Endothelial cell of umbilical vein (primary cell): Measurements from ENCODE around the gene NSUN4. TPM values are rescaled to one million over a fixed set of nuclear protein-coding genes. Genes with fewer than 3 reads are reported as not detected.

Experiments used
- BruUV-seq: library from RNA; stranded (reverse); fragments of 400-500 nt; replicated peaks from 2 replicates; lab custom pipeline; 2021; lab: Mats Ljungman, UMichigan
- CTCF ChIA-PET: fragments of 300-600, 350-600 bp; sonication (Branson Sonifier 250); formaldehyde crosslinking; loops from one replicate; lab custom pipeline; 2021; ENCODE audit warnings: antibody characterized with exemption, inconsistent platforms; lab: Charles Lee
- POLR2A ChIA-PET: fragments of 300-600, 350-600 bp; sonication (Branson Sonifier 250); formaldehyde crosslinking; loops from one replicate; lab custom pipeline; 2021; ENCODE audit warnings: antibody characterized with exemption, inconsistent platforms; lab: Charles Lee
- DNase-seq: peaks from one replicate; pipeline ENCODE4 v3.0.0-alpha.2; 2011; ENCODE audit warnings: low read depth, low spot score
- FAIRE-seq: peaks from 2 replicates; lab custom pipeline; 2011; peaks lifted over from hg19 to GRCh38; lab: Jason Lieb, UNC
- H2AFZ ChIP-seq: 2 replicates; pipeline ENCODE4 v1.6.0; 2012; ENCODE audit warnings: low read depth, low read length, control low read depth, inconsistent platforms
- H3K27ac ChIP-seq: 2 replicates; pipeline ENCODE4 v1.5.1; 2011; ENCODE audit warnings: low read depth, mild to moderate bottlenecking, control low read depth, low read length, moderate library complexity; ENCODE audit not compliant: insufficient read depth
- H3K27me3 ChIP-seq, 2 experiments: 2 replicates each; pipeline versions ENCODE4 v1.6.0 to v1.6.1; 2011; ENCODE audit warnings: low read length in 2 of 2, mixed read lengths in 1 of 2; ENCODE audit not compliant: control insufficient read depth in 2 of 2, insufficient read depth in 2 of 2
- H3K36me3 ChIP-seq, 2 experiments: 2 replicates in 1 of 2; 3 replicates in 1 of 2; pipeline ENCODE4 v1.5.1; 2011; ENCODE audit warnings: low read length in 2 of 2, mild to moderate bottlenecking in 1 of 2, moderate library complexity in 1 of 2; ENCODE audit not compliant: control insufficient read depth in 2 of 2, insufficient read depth in 2 of 2; ENCODE audit errors: extremely low read depth in 1 of 2
- H3K4me1 ChIP-seq: 3 replicates; pipeline ENCODE4 v1.5.1; 2011; ENCODE audit warnings: mild to moderate bottlenecking, low read length; ENCODE audit not compliant: control insufficient read depth, insufficient read depth; ENCODE audit errors: extremely low read depth
- H3K4me2 ChIP-seq: 2 replicates; pipeline ENCODE4 v1.6.1; 2011; ENCODE audit warnings: low read length, control low read depth, mixed read lengths; ENCODE audit not compliant: insufficient read depth
- H3K4me3 ChIP-seq, 3 experiments: fragments of 200-600 bp in 1 of 3; sonication (generic), shearing (Covaris generic) in 1 of 3; replicated peaks in 1 of 3; 2 replicates each; pipeline ENCODE4 v1.5.1; 2011 to 2016; ENCODE audit warnings: control low read depth in 3 of 3, low read length in 3 of 3, mild to moderate bottlenecking in 2 of 3, inconsistent platforms in 1 of 3, low read depth in 1 of 3, moderate library complexity in 1 of 3; ENCODE audit not compliant: insufficient read depth in 1 of 3
- H3K79me2 ChIP-seq: 2 replicates; pipeline ENCODE4 v1.6.0; 2012; ENCODE audit warnings: low read length, inconsistent platforms; ENCODE audit not compliant: control insufficient read depth, insufficient read depth
- H3K9ac ChIP-seq: replicated peaks from 2 replicates; pipeline ENCODE3; 2011; ENCODE audit warnings: low read length, control low read depth; ENCODE audit not compliant: insufficient read depth; ENCODE audit errors: extremely low read depth
- H3K9me1 ChIP-seq: replicated peaks from 3 replicates; pipeline ENCODE4 v1.6.0; 2011; ENCODE audit warnings: mild to moderate bottlenecking, low read length; ENCODE audit not compliant: control insufficient read depth, insufficient read depth; ENCODE audit errors: extremely low read depth
- H3K9me3 ChIP-seq: replicated peaks from 2 replicates; pipeline ENCODE4 v1.5.1; 2012; ENCODE audit warnings: low read length, inconsistent platforms; ENCODE audit not compliant: control insufficient read depth, insufficient read depth
- H4K20me1 ChIP-seq: replicated peaks from 2 replicates; pipeline ENCODE3; 2011; ENCODE audit warnings: mild to moderate bottlenecking, low read length; ENCODE audit not compliant: control insufficient read depth, insufficient read depth; ENCODE audit errors: extremely low read depth
- EZH2 ChIP-seq: IDR thresholded peaks from 2 replicates; pipeline ENCODE4 v1.6.1; 2012; ENCODE audit warnings: borderline replicate concordance, low read depth, mild to moderate bottlenecking, moderate library complexity, low read length, inconsistent platforms; ENCODE audit not compliant: severe bottlenecking
- FOS ChIP-seq: IDR thresholded peaks from 2 replicates; pipeline ENCODE4 v1.6.1; 2011; ENCODE audit warnings: mild to moderate bottlenecking, low read length, moderate library complexity, borderline replicate concordance; ENCODE audit not compliant: insufficient read depth
- GATA2 ChIP-seq: IDR thresholded peaks from 2 replicates; pipeline ENCODE4 v1.7.0; 2011; ENCODE audit warnings: low read depth, mild to moderate bottlenecking, moderate library complexity, mixed read lengths, low read length; ENCODE audit not compliant: insufficient read length, insufficient read depth
- JUN ChIP-seq: IDR thresholded peaks from 2 replicates; pipeline ENCODE4 v1.6.1; 2011; ENCODE audit warnings: borderline replicate concordance, low read depth; ENCODE audit not compliant: insufficient read length, insufficient read depth
- MAX ChIP-seq: IDR thresholded peaks from 2 replicates; pipeline ENCODE4 v1.6.1; 2011; ENCODE audit not compliant: insufficient read depth, insufficient read length
- MYC ChIP-seq: IDR thresholded peaks from one replicate; pipeline ENCODE4 v1.6.1; 2011; ENCODE audit warnings: mild to moderate bottlenecking, low read depth, low read length
- POLR2A ChIP-seq: IDR thresholded peaks from 2 replicates; pipeline ENCODE4 v1.6.1; 2012; ENCODE audit warnings: low read depth, mild to moderate bottlenecking, control low read depth, low read length
- POLR2AphosphoS5 ChIP-seq: IDR thresholded peaks from 2 replicates; pipeline ENCODE4 v1.6.1; 2012; ENCODE audit warnings: low read depth, mild to moderate bottlenecking, control low read depth, low read length, moderate library complexity; ENCODE audit not compliant: insufficient read depth
- dilution Hi-C: fragments of 300-500 bp; cut with MboI; formaldehyde crosslinking; loops from one replicate; pipeline ENCODE4 v1.15.0; 2019; ENCODE audit warnings: low sequenced_read_pairs; ENCODE audit not compliant: extremely low pct_ligation_motif_present
- intact Hi-C: fragments of 100-400 bp; cut with micrococcal nuclease; formaldehyde crosslinking; loops from one replicate; pipeline ENCODE4 v1.10.0; 2022
- polyA plus RNA-seq, 4 experiments: library from polyadenylated mRNA; depleted of rRNA in 3 of 4; stranded (reverse) in 3 of 4; unstranded in 1 of 4; fragments of >200 nt; gene quantifications; 2 replicates each; pipeline versions ENCODE4 v1.2.1 to v1.2.3, GENCODE V29; 2011 to 2012; ENCODE audit warnings: missing spikeins in 1 of 4
- total RNA-seq: library from RNA; stranded (reverse); gene quantifications from 2 replicates; pipeline ENCODE4 v1.2.3, GENCODE V29; 2021
- TF ChIP-seq, protein P1 (sequence below), 2 donors: IDR thresholded peaks; 1 replicate in 1 of 2; 2 replicates in 1 of 2; pipeline ENCODE4 v1.5.1; 2011; ENCODE audit warnings: low read length in 2 of 2, mild to moderate bottlenecking in 2 of 2, moderate library complexity in 2 of 2, control low read depth in 1 of 2, inconsistent platforms in 1 of 2, low read depth in 1 of 2; ENCODE audit not compliant: insufficient read depth in 1 of 2; ENCODE audit errors: extremely low read depth in 1 of 2

NSUN4 gene
- total and polyA plus RNA-seq, 2 donors (not counting 3 experiments of a cell fraction or from before 2014, with no cell fraction given): 21.6 to 23.4 TPM

GRCh38 chr1:46406881-46407608 lies 66.4 kb downstream of the NSUN4 start:
- Histone ChIP-seq H2AFZ (peak overlapping the region; percentile 6), H3K4me3 (no peak overlapping the region), H3K9ac (no peak overlapping the region), H3K4me1 (no peaks in the 10 kb centered on the region), H3K4me2 (peak overlapping the region; percentile 4), H3K27me3 (peaks cover 0 to 1% of the 10 kb centered on the region in 2 experiments), H3K27ac (no peak overlapping the region), H3K9me3 (no peaks in the 10 kb centered on the region), H3K36me3 (no peaks in the 10 kb centered on the region), H4K20me1 (no peaks in the 10 kb centered on the region), H3K9me1 (no peaks in the 10 kb centered on the region), H3K79me2 (no peaks in the 10 kb centered on the region)
- FAIRE-seq (no peak), DNase-seq (no peak)
- ChIA-PET CTCF (interaction anchor here (0.6 to 3.9 kb wide), 23 partner anchors 8 to 756 kb away, joined by 3 to 53 read pairs (median 4); partner anchors contain the start of gene FAAH), POLR2A (interaction anchor here (0.6 kb wide), 1 partner anchor 150 kb away, joined by 4 read pairs; no protein-coding TSS in a partner anchor)
- intact Hi-C loops: loop anchor here (1.0 to 2.0 kb wide), 4 partner anchors 36 to 318 kb away; no protein-coding TSS in a partner anchor
- dilution Hi-C loops: no loop called here
- BruUV-seq: no TSS peak
- TF ChIP-seq, protein P1, sequence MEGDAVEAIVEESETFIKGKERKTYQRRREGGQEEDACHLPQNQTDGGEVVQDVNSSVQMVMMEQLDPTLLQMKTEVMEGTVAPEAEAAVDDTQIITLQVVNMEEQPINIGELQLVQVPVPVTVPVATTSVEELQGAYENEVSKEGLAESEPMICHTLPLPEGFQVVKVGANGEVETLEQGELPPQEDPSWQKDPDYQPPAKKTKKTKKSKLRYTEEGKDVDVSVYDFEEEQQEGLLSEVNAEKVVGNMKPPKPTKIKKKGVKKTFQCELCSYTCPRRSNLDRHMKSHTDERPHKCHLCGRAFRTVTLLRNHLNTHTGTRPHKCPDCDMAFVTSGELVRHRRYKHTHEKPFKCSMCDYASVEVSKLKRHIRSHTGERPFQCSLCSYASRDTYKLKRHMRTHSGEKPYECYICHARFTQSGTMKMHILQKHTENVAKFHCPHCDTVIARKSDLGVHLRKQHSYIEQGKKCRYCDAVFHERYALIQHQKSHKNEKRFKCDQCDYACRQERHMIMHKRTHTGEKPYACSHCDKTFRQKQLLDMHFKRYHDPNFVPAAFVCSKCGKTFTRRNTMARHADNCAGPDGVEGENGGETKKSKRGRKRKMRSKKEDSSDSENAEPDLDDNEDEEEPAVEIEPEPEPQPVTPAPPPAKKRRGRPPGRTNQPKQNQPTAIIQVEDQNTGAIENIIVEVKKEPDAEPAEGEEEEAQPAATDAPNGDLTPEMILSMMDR (IDR thresholded peaks at IDR 0.05; ENCODE audit: extremely low read depth in 1 of 2, insufficient read depth in 1 of 2, low read depth in 1 of 2, low read length in 2 of 2): no peak
- TF ChIP-seq JUN (no peak), MYC (no peak), POLR2AphosphoS5 (no peak), POLR2A (no peak), FOS (no peak), EZH2 (no peak), GATA2 (no peak), MAX (no peak)
